HG03558 (cell line): ENCODE results near the gene DYNLRB2.

ENCODE experiments used
- ATAC-seq: cut with Tn5 transposase; IDR thresholded peaks from one replicate; pipeline ENCODE4 v1.9.1; 2021; ENCODE audit warnings: moderate number of reproducible peaks; ENCODE audit not compliant: unreplicated experiment; ENCODE audit errors: extremely low read depth

Gene DYNLRB2

GRCh38 chr16:80540516-80541305 lies at the start of gene DYNLRB2:
TSS of gene DYNLRB2 (plus strand) at chr16:80540993. CDS start at chr16:80541077, 84 bp downstream.
- peak; percentile 79 for ATAC-seq

- no peak for ATAC-seq
Observed at GRCh38 chr16:80500116-80500859, 40.5 kb upstream of the DYNLRB2 start.

GRCh38 chr16:80500961-80501525 lies 39.8 kb upstream of the DYNLRB2 start:
- no peak for ATAC-seq

GRCh38 chr16:80503107-80503506 lies 37.7 kb upstream of the DYNLRB2 start:
- no peak for ATAC-seq

- ATAC-seq, result no peak
Observed at GRCh38 chr16:80507538-80507937, 33.3 kb upstream of the DYNLRB2 start.

GRCh38 chr16:80509872-80510271 lies 30.9 kb upstream of the DYNLRB2 start:
- no peak for ATAC-seq

- ATAC-seq, result no peak
Observed at GRCh38 chr16:80511824-80512592, 28.8 kb upstream of the DYNLRB2 start.

GRCh38 chr16:80512593-80512853 lies 28.3 kb upstream of the DYNLRB2 start:
- ATAC-seq, result no peak

- ATAC-seq, result no peak
Observed at GRCh38 chr16:80515374-80515773, 25.4 kb upstream of the DYNLRB2 start.

GRCh38 chr16:80517846-80518245 lies 22.9 kb upstream of the DYNLRB2 start:
- no peak for ATAC-seq

GRCh38 chr16:80518436-80518835 lies 22.4 kb upstream of the DYNLRB2 start:
- no peak for ATAC-seq

GRCh38 chr16:80519189-80519588 lies 21.6 kb upstream of the DYNLRB2 start:
- no peak for ATAC-seq

GRCh38 chr16:80525420-80525819 lies 15.4 kb upstream of the DYNLRB2 start:
- ATAC-seq, result no peak

GRCh38 chr16:80526418-80527061 lies 14.3 kb upstream of the DYNLRB2 start:
- no peak for ATAC-seq

- no peak for ATAC-seq
Observed at GRCh38 chr16:80527297-80527696, 13.5 kb upstream of the DYNLRB2 start.

GRCh38 chr16:80530479-80530878 lies 10.3 kb upstream of the DYNLRB2 start:
- ATAC-seq, result no peak

GRCh38 chr16:80536238-80536637 lies 4.6 kb upstream of the DYNLRB2 start:
- ATAC-seq, result no peak

GRCh38 chr16:80541306-80541694 lies 507 bp downstream of the DYNLRB2 start:
- ATAC-seq, result no peak

GRCh38 chr16:80543162-80543561 lies 2.4 kb downstream of the DYNLRB2 start:
- ATAC-seq, result no peak

- no peak for ATAC-seq
Observed at GRCh38 chr16:80544326-80544725, 3.5 kb downstream of the DYNLRB2 start.
